ENCODE results near the gene CCDC200. TPM values are rescaled to one million over a fixed set of nuclear protein-coding genes. Genes with fewer than 3 reads are reported as not detected.

Gene CCDC200
- total and polyA plus RNA-seq, 2 donors (not counting 3 experiments of a cell fraction or from before 2014, with no cell fraction given) = not detected

DNA sequence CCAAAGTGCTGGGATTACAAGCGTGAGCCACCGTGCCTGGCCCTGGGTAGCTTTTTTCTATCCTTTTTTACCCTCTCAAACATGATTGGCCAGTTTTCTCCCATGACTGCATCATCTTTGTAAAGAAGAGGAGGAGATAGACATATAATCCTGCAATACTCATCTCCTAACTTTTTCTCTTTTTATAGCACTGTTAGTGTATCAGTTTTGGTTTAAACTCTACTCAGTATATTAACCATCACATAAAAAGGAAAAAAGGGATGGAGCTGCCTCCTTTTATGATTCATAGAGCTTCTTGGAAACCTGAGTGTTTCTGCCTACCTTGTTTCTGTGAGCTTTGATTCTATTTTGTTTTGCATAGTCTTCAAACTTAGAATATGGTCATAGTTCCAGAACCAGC lies 28.8 kb downstream of the CCDC200 start:
- no TSS peak for BruUV-seq (replicated peaks)
- POLR2A ChIA-PET = interaction anchor here (1.0 to 2.0 kb wide), 2 partner anchors 12 to 116 kb away, joined by 3 to 6 read pairs; partner anchors contain the start of gene TMEM106A
- dilution Hi-C loops (cut with MboI; ENCODE audit: extremely low pct_ligation_motif_present, low sequenced_read_pairs) (no loop called here), intact Hi-C loops (cut with micrococcal nuclease) (no loop called here)
- Histone ChIP-seq H2AFZ (ENCODE audit: low read depth, low read length) (no peak overlapping the region), H4K20me1 (replicated peaks; ENCODE audit: control insufficient read depth, extremely low read depth, insufficient read depth, low read length) (no peaks in the 10 kb centered on the region), H3K36me3 (ENCODE audit: control insufficient read depth in 2 of 2, extremely low read depth in 1 of 2, insufficient read depth in 2 of 2, low read length in 2 of 2) (peaks cover 17 to 44% of the 10 kb centered on the region in 2 experiments), H3K9ac (replicated peaks; ENCODE audit: extremely low read depth, insufficient read depth, low read length) (no peak overlapping the region), H3K9me1 (replicated peaks; ENCODE audit: control insufficient read depth, extremely low read depth, insufficient read depth, low read length) (no peaks in the 10 kb centered on the region), H3K79me2 (ENCODE audit: control insufficient read depth, insufficient read depth, low read length) (no peaks in the 10 kb centered on the region), H3K4me3 (replicated peaks in 1 of 3; ENCODE audit: insufficient read depth in 1 of 3, low read depth in 1 of 3, low read length in 3 of 3) (no peak overlapping the region), H3K9me3 (replicated peaks; ENCODE audit: control insufficient read depth, insufficient read depth, low read length) (no peaks in the 10 kb centered on the region), H3K4me1 (ENCODE audit: control insufficient read depth, extremely low read depth, insufficient read depth, low read length) (no peaks in the 10 kb centered on the region), H3K27me3 (ENCODE audit: control insufficient read depth in 2 of 2, insufficient read depth in 2 of 2, low read length in 2 of 2) (no peaks in the 10 kb centered on the region), H3K27ac (ENCODE audit: insufficient read depth, low read depth, low read length) (no peak overlapping the region), H3K4me2 (ENCODE audit: insufficient read depth, low read length) (no peak overlapping the region)
- no peak for DNase-seq (ENCODE audit: low read depth, low spot score)
- no peak for TF ChIP-seq MYC (IDR thresholded peaks at IDR 0.05; ENCODE audit: low read depth, low read length)
- no peak for TF ChIP-seq JUN (IDR thresholded peaks at IDR 0.05; ENCODE audit: borderline replicate concordance, insufficient read depth, insufficient read length, low read depth)
- no peak for TF ChIP-seq POLR2AphosphoS5 (IDR thresholded peaks at IDR 0.05; ENCODE audit: insufficient read depth, low read depth, low read length)
- no peak for TF ChIP-seq MAX (IDR thresholded peaks at IDR 0.05; ENCODE audit: insufficient read depth, insufficient read length)
- TF ChIP-seq FOS (IDR thresholded peaks at IDR 0.05; ENCODE audit: borderline replicate concordance, insufficient read depth, low read length) = no peak
- TF ChIP-seq EZH2 (IDR thresholded peaks at IDR 0.05; ENCODE audit: borderline replicate concordance, low read depth, low read length, severe bottlenecking) = no peak
- TF ChIP-seq GATA2 (IDR thresholded peaks at IDR 0.05; ENCODE audit: insufficient read depth, insufficient read length, low read depth, low read length) = no peak
- no peak for TF ChIP-seq POLR2A (IDR thresholded peaks at IDR 0.05; ENCODE audit: low read depth, low read length)
- no peak for TF ChIP-seq CTCF (IDR thresholded peaks at IDR 0.05; ENCODE audit: extremely low read depth in 1 of 2, insufficient read depth in 1 of 2, low read depth in 1 of 2, low read length in 2 of 2)
- no peak for FAIRE-seq
- CTCF ChIA-PET = interaction anchor here (0.8 to 4.3 kb wide), 6 partner anchors 10 to 192 kb away, joined by 3 to 22 read pairs (median 6); partner anchors contain the start of gene TMEM106A

Measured in endothelial cell of umbilical vein (primary cell).